A549 (cell line): ENCODE results near the gene TMEM179. TPM values are rescaled to one million over a fixed set of nuclear protein-coding genes. Genes with fewer than 3 reads are reported as not detected.

Experiments used
- ATAC-seq, 2 experiments: fragments of 200-7000 bp in 1 of 2; fragments of >200 bp in 1 of 2; cut with Nextera tagmentation in 1 of 2; cut with Tn5 transposase in 1 of 2; 3 replicates each; pipeline versions ENCODE4 v1.8.0 to v1.9.1; 2018 to 2020; ENCODE audit warnings: mild to moderate bottlenecking in 1 of 2, moderate library complexity in 1 of 2
- CTCF ChIA-PET: fragments of 300-600 bp; sonication (Branson Sonifier 250); formaldehyde crosslinking; extraction: SDS; loops from one replicate; lab custom pipeline; 2021; ENCODE audit warnings: antibody characterized with exemption, inconsistent platforms; lab: Yijun Ruan, JAX
- POLR2A ChIA-PET: fragments of 350-600 bp; formaldehyde crosslinking; extraction: SDS; loops from one replicate; lab custom pipeline; 2021; ENCODE audit warnings: antibody characterized with exemption, inconsistent platforms; lab: Yijun Ruan, JAX
- DNase-seq, 2 experiments: peaks; one replicate each; pipeline versions ENCODE4 v3.0.0 to v3.0.0-alpha.2; 2011 to 2016; ENCODE audit warnings: low read depth in 1 of 2, low spot score in 1 of 2
- FAIRE-seq: peaks from 2 replicates; lab custom pipeline; 2011; peaks lifted over from hg19 to GRCh38; lab: Jason Lieb, UNC
- H3K27ac ChIP-seq, 2 experiments: fragments of >200 bp; sonication (Bioruptor Twin); formaldehyde crosslinking; 3 replicates each; pipeline ENCODE4 v1.5.1; 2016 to 2017
- H3K4me1 ChIP-seq: fragments of >200 bp; sonication (Bioruptor Twin); formaldehyde crosslinking; 3 replicates; pipeline ENCODE4 v1.6.1; 2016
- H3K4me2 ChIP-seq: fragments of >200 bp; sonication (Bioruptor Twin); formaldehyde crosslinking; 3 replicates; pipeline ENCODE4 v1.6.1; 2016
- H3K4me3 ChIP-seq: fragments of >200 bp; sonication (Bioruptor Twin); formaldehyde crosslinking; 3 replicates; pipeline ENCODE4 v1.5.1; 2016
- H3K9me3 ChIP-seq: fragments of >200 bp; sonication (Bioruptor Twin); formaldehyde crosslinking; 3 replicates; pipeline ENCODE4 v1.6.1; 2016
- CHD4 ChIP-seq: fragments of 200-600 bp; sonication (generic); IDR thresholded peaks from 2 replicates; pipeline ENCODE4 v1.6.1; 2016; ENCODE audit warnings: antibody characterized with exemption, mild to moderate bottlenecking, borderline replicate concordance
- CTCF ChIP-seq: fragments of >200 bp; sonication (Bioruptor Twin); formaldehyde crosslinking; IDR thresholded peaks from 3 replicates; pipeline ENCODE4 v1.5.1; 2016
- EP300 ChIP-seq, 2 experiments: fragments of >200 bp; sonication (Bioruptor Twin); formaldehyde crosslinking; IDR thresholded peaks; 2 replicates in 1 of 2; 3 replicates in 1 of 2; pipeline ENCODE4 v1.6.1; 2016 to 2017
- ESRRA ChIP-seq: fragments of 150-350 bp; IDR thresholded peaks from 2 replicates; pipeline ENCODE4 v1.6.1; 2014; ENCODE audit warnings: mild to moderate bottlenecking, low read length, borderline replicate concordance
- FOSB ChIP-seq: fragments of 250-450 bp; sonication (Bioruptor Pico); IDR thresholded peaks from 2 replicates; pipeline ENCODE4 v1.5.0; 2020; ENCODE audit warnings: mild to moderate bottlenecking, moderate library complexity
- HMGXB4 ChIP-seq: fragments of 250-450 bp; sonication (Bioruptor Pico); IDR thresholded peaks from 2 replicates; pipeline ENCODE4 v1.5.0; 2021; ENCODE audit warnings: mild to moderate bottlenecking, moderate library complexity, borderline replicate concordance
- JUN ChIP-seq, 2 experiments: fragments of >200 bp; sonication (Bioruptor Twin); formaldehyde crosslinking; IDR thresholded peaks; 2 replicates in 1 of 2; 3 replicates in 1 of 2; pipeline ENCODE4 v1.6.1; 2016 to 2017
- POLR2A ChIP-seq: IDR thresholded peaks from 2 replicates; pipeline ENCODE4 v1.6.1; 2012; ENCODE audit warnings: mild to moderate bottlenecking, low read length
- RAD21 ChIP-seq, 2 experiments: fragments of >200 bp in 1 of 2; sonication (Bioruptor Twin) in 1 of 2; formaldehyde crosslinking in 1 of 2; IDR thresholded peaks in 1 of 2; conservative IDR thresholded peaks in 1 of 2; 2 replicates in 1 of 2; 3 replicates in 1 of 2; pipeline ENCODE4 v1.6.1; 2012 to 2018; ENCODE audit warnings: inconsistent platforms in 1 of 2
- SMC3 ChIP-seq: fragments of >200 bp; sonication (Bioruptor Twin); formaldehyde crosslinking; IDR thresholded peaks from 3 replicates; pipeline ENCODE4 v1.6.1; 2018; ENCODE audit warnings: inconsistent platforms
- WGBS: methylation state at CpG from one replicate; pipeline ENCODE4 v1.1.6; 2017; ENCODE audit errors: missing lambda C conversion rate; 5-methylcytosine and 5-hydroxymethylcytosine counted together
- polyA plus RNA-seq, 4 experiments: library from polyadenylated mRNA; depleted of rRNA in 3 of 4; stranded (reverse); fragments of >200 nt; fragmentation: RNase III in 1 of 4; extraction: RNeasy Plus Mini Kit Qiagen cat#74134 plus additional on column Dnase treatment in 1 of 4; gene quantifications; 2 replicates in 3 of 4; 3 replicates in 1 of 4; pipeline ENCODE4 v1.2.3, GENCODE V29; 2011 to 2017

Gene TMEM179
- polyA plus RNA-seq, 2 of the 4 experiments (the other 2 are of a cell fraction) = 0.63 TPM; not detected in 1

- peak overlapping the region; percentile 66 to 86; a peak in 4 of 6 replicates for H3K27ac ChIP-seq
These were observed 46.7 kb upstream of the TMEM179 start for GRCh38 chr14:104650981-104651875.

GRCh38 chr14:104650057-104650980 lies 45.7 kb upstream of the TMEM179 start:
- peak overlapping the region; percentile 33 for H3K4me3 ChIP-seq
- peak; percentile 53 to 82 for DNase-seq

More at GRCh38 chr14:104650981-104651875, 46.7 kb upstream of the TMEM179 start:
- DNase-seq (no peak), FAIRE-seq (no peak), ATAC-seq (peak in 1 of 2 experiments; percentile 13; a peak in 3 of 6 replicates)
- POLR2A ChIA-PET = interaction anchor here (0.9 kb wide), 1 partner anchor 30 kb away, joined by 3 read pairs; no protein-coding TSS in a partner anchor
- peaks cover 5% of the 10 kb centered on the region; the same call in 2 of the 3 replicates for H3K4me1 ChIP-seq
- peaks cover 20% of the 10 kb centered on the region for H3K9me3 ChIP-seq
- 89% methylated on average over 15 of the region's 24 CpGs for WGBS
- peak overlapping the region; percentile 71; the same call in 2 of the 3 replicates for H3K4me2 ChIP-seq
- no peak overlapping the region for H3K4me3 ChIP-seq
- no peak for TF ChIP-seq FOSB (CRISPR knock-in tag)
- no peak for TF ChIP-seq ESRRA
- no peak for TF ChIP-seq CHD4
- TF ChIP-seq HMGXB4 (CRISPR knock-in tag) = no peak
- no peak for TF ChIP-seq POLR2A
- no peak for TF ChIP-seq EP300 (IDR thresholded peaks at IDR 0.05)
- CTCF ChIA-PET = interaction anchor here (0.7 to 3.3 kb wide), 9 partner anchors 9 to 56 kb away, joined by 3 to 15 read pairs (median 4); no protein-coding TSS in a partner anchor

More at GRCh38 chr14:104650057-104650980, 45.7 kb upstream of the TMEM179 start:
- H3K4me2 ChIP-seq = peak overlapping the region; percentile 71
- H3K4me1 ChIP-seq = peaks cover 5% of the 10 kb centered on the region; the same call in 2 of the 3 replicates
- FAIRE-seq = no peak
- POLR2A ChIA-PET = interaction anchor here (0.9 kb wide), 1 partner anchor 31 kb away, joined by 3 read pairs; no protein-coding TSS in a partner anchor
- TF ChIP-seq JUN (IDR thresholded peaks at IDR 0.05) (peak in 1 of 2 experiments; percentile 26; a peak in 1 of 5 replicates), HMGXB4 (CRISPR knock-in tag) (no peak), CTCF (peak; percentile 98), POLR2A (no peak), SMC3 (peak; percentile 98), RAD21 (conservative IDR thresholded peaks at IDR 0.05 in 1 of 2, IDR thresholded peaks at IDR 0.05 in 1 of 2) (peak; percentile 87 to 97)
- WGBS = 20% methylated on average over 24 of the region's 56 CpGs
- H3K27ac ChIP-seq = peak overlapping the region; percentile 66 to 86
- CTCF ChIA-PET = interaction anchor here (0.7 to 3.3 kb wide), 8 partner anchors 10 to 57 kb away, joined by 3 to 15 read pairs (median 4); no protein-coding TSS in a partner anchor
- peak; percentile 88 to 95 for ATAC-seq
- H3K9me3 ChIP-seq = peaks cover 22% of the 10 kb centered on the region
